GM21717 (cell line): ENCODE data around the gene AREL1.

ENCODE experiments used
- ATAC-seq: cut with Tn5 transposase; IDR thresholded peaks from one replicate; pipeline ENCODE4 v1.9.1; 2021; ENCODE audit warnings: mild to moderate bottlenecking, moderate library complexity; ENCODE audit not compliant: unreplicated experiment

Gene AREL1

GRCh38 chr14:74661726-74662450 lies 51.0 kb downstream of the AREL1 start:
- no peak for ATAC-seq

GRCh38 chr14:74660863-74661262 lies 52.0 kb downstream of the AREL1 start:
- no peak for ATAC-seq

- ATAC-seq: no peak
Measured at GRCh38 chr14:74660167-74660566, 52.7 kb downstream of the AREL1 start.

DNA sequence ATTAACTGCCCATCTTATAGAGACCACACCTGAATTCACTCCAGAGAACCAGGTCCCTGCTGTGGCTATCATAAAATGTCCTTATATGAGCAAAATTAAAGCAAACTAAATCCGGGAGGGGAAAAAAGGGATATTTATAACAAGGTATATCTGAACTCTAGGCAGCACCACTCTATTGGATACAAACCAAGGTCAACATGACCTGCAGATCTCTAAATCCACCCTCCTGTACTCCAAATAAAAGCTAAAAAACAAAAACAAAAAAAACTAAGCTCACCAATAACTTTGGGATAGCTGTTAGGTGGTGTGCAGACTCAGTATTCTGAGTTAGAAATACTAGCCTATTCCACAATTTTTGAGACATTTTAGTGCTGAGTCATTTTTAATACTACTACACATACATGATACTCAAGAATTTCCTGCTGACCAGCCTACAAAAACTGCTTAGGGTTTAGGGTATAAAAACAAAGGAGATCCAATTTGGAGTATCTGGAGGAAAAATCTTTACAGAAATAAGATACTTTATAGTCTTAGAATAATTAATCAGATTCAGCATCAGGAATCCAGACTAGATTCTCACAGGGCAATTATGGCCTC lies 54.2 kb downstream of the AREL1 start:
- ATAC-seq: no peak

- ATAC-seq: no peak
Measured at GRCh38 chr14:74656964-74657363, 55.9 kb downstream of the AREL1 start.

DNA sequence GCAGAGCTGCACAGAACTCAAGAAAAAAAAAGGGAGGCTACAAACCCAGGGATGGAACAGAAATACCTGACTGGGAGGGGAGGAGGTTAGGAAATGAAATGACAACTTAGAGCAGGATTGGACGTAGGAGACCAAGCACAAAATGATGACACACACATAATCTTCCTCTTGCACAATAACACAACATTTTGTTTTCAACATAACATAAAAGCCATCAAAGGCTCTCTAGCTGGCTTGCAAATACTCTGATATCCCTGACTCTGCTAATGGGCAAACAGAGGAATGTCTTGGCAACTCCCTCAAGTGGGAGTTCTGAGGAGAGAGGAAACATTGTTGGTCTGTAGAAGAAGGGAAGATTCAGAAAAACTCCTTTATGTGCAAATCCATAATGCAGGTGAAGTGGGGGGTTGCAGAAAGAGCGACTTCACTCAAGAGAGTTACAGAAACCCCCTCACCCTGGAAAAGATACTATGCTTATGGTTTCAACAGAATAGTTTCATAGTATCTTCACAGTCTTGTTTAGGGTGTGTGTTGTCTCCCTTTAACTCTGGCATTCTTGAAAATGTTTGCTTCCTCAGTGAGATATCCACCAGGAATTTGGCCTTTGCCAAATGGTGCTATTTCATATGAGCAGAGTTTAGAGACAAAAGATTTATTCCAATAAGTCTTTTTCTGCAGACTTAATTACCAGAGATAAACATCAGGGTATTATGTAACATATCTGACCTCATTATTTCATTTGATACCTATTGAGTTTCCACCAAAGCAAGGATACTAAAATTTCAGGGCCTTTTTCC lies 57.1 kb downstream of the AREL1 start:
- no peak for ATAC-seq

DNA sequence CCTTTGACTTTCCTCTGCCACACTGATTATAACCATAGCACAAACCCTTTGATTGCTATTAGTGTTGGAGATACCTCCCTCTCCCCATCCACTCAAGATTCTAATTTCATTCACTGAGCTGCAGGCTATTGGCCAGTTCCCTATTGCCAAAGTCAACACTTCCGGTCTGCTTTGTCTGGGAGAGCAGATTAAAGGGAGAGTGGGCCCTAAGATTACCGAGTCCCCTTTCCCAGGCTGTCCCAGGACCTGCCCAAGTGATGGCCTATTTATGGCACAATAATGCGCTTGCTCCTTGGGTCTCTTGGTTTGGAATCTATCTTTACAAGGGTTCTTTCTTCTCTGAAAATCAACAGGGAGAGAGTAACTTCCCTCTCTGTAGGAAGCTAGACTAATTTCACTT lies 57.9 kb downstream of the AREL1 start:
- ATAC-seq: no peak

GRCh38 chr14:74653386-74654138 lies 59.3 kb downstream of the AREL1 start:
- no peak for ATAC-seq

DNA sequence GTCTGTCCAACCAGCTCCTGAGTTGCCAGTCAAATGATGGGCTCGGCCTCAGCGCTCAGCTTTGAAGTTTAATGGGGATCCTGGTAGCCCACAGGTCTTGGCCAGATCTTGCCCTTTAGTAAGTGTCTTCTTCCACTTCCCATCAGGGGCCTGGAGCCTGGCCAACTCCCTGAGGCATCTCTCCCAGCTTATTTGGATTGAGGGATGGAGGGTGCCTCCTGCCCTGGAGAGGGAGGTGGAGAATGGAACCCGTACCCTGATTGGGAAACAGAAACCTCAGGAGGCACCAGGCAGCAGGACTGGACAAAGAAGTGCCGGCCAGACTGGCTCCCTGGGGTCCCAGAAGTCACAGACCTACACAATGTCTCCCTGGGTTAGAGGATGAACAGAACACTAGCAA lies 60.3 kb downstream of the AREL1 start:
- ATAC-seq: no peak

DNA sequence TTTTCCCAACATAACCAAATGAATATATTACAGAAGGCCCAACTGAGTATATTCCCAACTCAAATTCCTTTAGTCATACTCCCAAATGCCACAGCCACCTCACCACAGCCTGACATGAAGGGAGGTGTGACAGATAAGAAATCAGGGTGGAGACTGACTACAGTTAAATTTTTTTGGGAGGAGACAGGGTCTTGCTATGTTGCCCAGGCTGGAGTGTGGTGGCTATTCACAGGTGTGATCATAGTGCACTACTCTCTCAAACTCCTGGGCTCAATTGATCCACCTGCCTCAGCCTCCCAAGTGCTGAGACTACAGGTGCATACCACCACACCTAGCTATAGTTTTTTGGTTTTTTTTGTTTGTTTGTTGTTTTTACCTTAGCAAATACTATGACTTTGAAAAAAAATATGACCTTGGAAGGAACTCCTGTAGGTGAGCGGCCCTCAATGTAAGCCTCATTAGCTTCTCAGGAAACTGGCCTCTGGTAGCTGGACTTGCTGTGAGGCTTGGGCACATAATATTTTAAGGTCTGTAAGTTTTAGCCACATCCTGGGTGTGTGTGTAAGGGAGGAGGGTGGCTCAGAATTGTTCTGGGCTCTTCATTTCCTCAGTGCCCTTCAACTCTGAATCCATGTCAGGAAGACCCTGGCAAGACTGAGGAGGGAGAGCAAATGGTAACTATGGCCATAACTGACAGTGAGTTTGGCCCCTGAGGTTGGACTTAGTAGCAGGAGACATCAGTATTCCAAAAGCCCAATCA lies 61.8 kb downstream of the AREL1 start:
- ATAC-seq: no peak

DNA sequence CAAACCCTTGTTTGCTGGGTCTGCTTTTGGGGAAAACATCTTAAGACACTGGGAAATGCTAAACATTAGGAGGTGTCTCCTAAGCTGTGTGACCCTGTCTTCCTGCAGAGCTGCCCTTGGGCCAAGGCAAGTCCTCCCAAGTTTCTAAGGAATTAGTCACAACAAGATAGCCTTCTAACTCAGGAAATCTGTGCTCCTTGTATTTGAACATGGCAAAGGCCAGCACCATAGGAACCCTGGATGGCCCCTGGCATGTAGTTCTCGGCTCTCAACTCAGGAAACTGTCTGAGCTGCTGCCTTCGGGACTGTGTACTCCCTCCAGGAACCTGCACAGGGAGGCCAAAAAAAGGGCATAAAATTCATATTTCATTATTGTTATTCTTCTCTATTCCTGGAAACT lies 63.2 kb downstream of the AREL1 start:
- ATAC-seq: no peak

GRCh38 chr14:74649167-74649566 lies 63.7 kb downstream of the AREL1 start:
- no peak for ATAC-seq

DNA sequence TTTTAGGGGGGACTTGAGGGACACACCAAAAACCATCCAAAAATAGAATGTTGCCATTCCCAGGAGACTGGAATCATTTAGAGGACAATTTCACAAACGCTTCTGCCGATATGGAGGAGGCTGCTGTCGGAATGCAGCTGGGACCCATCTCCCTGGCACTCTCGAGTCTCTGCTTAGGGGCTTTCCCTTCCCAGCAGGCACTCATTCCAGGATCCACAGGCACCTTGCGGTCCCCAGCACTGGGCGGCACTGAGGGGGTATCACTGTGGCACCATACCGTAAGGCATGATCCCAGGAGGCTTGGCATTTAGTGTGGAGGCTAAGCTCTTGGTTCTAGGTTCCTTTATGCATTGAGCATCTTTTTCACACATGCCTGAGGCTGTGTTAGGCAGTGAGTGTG lies 64.3 kb downstream of the AREL1 start:
- ATAC-seq: no peak

GRCh38 chr14:74647678-74648461 lies 65.0 kb downstream of the AREL1 start:
- ATAC-seq: no peak

DNA sequence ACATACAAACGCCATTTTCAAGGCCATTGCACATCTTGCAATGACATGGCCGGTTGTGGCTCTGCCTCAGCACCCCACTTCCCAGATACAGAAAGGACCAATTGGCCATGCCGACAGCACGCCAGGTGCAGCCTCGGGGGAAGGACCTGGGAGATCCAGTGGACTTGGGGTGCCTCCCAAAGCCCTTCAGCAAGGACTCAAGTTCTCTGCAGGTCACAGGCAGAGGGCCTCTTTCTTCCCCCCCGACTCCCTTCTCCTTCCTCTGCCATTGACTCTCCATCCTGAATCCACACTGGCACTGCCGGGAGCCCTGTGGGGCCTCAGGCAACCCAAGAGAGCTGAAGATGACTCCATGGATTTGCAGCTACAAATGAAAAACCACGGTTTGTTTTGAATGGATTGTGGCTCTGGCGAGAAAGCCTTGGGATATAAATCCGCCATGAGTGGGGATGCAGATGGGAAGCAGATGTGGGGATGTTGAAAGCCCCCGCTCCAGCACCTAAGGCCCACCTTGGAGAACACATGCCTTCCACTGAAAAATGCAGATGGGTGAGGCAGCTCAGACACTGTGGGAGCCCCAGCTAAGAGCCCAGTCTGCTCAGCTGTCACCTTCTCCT lies 65.7 kb downstream of the AREL1 start:
- ATAC-seq: no peak

- no peak for ATAC-seq
Measured at GRCh38 chr14:74645756-74646470, 67.0 kb downstream of the AREL1 start.

DNA sequence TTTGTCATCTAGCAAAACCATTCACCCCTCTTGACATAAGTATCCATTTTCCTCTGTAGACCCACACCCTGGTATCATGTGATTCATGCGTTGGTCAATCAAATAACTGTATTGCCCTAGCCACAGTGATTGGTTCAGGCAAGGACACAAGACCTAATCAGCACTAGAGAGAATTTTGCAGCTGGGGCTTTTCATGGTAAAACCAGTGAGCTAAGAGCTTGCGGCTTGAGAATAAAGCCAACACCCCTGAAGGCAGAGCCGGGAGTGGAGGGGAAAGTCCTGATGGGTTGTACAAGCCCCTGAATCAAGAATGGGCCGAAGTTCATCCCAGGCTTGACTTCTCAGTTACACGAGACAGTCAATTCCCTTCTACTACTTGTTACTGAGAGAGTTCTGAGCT lies 67.6 kb downstream of the AREL1 start:
- no peak for ATAC-seq

GRCh38 chr14:74641601-74642391 lies 71.1 kb downstream of the AREL1 start:
- ATAC-seq: no peak
